Vagina (tissue), 2 donors: ENCODE measurements around the gene NME8.

Experiments
- POLR2AphosphoS5 ChIP-seq, 2 donors: sonication (generic); formaldehyde crosslinking; IDR thresholded peaks; one replicate each; pipeline ENCODE4 v1.9.0; 2017; ENCODE audit warnings: antibody characterized with exemption in 2 of 2, mild to moderate bottlenecking in 2 of 2, low read depth in 1 of 2; ENCODE audit not compliant: insufficient read depth in 1 of 2
- TF ChIP-seq, protein P1 (sequence below), 3 experiments: fragments of 450-650 bp in 2 of 3; fragments of 200-600 bp in 1 of 3; sonication (generic) in 1 of 3; IDR thresholded peaks; one replicate each; pipeline ENCODE4 v1.5.1; 2017 to 2019; ENCODE audit warnings: antibody characterized with exemption in 3 of 3, mild to moderate bottlenecking in 2 of 3, moderate library complexity in 2 of 3

DNA sequence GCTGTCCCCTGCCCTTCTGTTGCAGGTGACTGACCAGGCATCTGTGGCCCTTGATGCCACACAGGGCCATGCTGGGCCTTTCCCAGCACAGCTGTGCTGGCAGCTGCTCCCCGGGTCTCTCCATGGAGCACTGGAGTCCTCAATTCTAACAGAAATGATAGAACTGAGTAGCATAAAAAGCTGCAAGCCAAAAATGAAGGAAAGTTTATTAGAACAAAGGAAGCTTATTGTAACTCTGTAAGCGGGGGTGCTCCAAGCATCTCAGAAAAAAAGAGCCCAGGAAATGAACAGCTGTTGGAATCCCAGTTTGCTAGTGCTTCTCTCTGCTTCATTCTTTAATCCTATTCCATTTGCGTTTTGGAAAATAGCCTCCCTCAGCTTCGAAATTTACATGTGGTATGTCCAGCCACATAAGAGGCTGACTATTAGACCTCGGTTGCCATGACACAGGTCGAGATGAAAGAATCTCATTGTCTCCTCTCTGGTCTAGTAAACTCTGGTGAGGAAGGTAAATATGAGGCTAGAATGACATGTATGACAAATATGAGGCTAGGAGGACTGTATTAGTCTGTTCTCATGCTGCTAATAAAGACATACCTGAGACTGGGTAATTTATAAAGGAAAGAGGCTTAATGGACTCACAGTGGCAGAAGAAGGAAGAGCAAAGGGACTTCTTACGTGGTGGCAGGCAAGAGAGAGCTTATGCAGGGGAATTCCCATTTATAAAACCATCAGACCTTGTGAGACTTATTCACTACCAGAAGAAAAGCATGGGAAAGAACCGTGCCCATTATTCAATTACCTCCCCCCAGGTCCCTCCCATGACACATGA, 95.7 kb downstream of the NME8 start:
- no peak for TF ChIP-seq POLR2AphosphoS5 (IDR thresholded peaks at IDR 0.05; ENCODE audit: insufficient read depth in 1 of 2, low read depth in 1 of 2)
- TF ChIP-seq, protein P1, sequence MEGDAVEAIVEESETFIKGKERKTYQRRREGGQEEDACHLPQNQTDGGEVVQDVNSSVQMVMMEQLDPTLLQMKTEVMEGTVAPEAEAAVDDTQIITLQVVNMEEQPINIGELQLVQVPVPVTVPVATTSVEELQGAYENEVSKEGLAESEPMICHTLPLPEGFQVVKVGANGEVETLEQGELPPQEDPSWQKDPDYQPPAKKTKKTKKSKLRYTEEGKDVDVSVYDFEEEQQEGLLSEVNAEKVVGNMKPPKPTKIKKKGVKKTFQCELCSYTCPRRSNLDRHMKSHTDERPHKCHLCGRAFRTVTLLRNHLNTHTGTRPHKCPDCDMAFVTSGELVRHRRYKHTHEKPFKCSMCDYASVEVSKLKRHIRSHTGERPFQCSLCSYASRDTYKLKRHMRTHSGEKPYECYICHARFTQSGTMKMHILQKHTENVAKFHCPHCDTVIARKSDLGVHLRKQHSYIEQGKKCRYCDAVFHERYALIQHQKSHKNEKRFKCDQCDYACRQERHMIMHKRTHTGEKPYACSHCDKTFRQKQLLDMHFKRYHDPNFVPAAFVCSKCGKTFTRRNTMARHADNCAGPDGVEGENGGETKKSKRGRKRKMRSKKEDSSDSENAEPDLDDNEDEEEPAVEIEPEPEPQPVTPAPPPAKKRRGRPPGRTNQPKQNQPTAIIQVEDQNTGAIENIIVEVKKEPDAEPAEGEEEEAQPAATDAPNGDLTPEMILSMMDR (IDR thresholded peaks at IDR 0.05): no peak
